ENCODE data around the gene TOR2A.

DNA sequence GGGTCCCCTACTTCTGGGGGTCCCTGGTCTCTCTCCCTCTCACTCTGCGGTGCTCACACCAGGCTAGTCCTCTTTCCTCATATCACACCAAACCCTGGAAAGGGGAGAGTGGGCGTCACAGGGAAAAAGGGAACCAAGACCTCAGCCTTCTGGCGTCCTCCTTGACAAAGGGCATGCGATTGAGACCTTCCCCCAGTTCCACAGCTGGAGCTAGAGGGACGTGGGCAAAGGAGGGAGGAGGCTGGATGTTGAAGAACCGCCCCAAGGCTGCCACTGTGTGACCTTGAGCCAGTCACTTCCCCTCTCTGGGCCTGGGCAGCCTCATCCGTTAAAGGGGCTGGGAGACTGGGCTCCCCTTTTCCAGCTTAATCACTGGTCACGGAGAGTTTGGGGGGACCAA lies 18.5 kb upstream of the TOR2A start:
- TF ChIP-seq, protein P1, sequence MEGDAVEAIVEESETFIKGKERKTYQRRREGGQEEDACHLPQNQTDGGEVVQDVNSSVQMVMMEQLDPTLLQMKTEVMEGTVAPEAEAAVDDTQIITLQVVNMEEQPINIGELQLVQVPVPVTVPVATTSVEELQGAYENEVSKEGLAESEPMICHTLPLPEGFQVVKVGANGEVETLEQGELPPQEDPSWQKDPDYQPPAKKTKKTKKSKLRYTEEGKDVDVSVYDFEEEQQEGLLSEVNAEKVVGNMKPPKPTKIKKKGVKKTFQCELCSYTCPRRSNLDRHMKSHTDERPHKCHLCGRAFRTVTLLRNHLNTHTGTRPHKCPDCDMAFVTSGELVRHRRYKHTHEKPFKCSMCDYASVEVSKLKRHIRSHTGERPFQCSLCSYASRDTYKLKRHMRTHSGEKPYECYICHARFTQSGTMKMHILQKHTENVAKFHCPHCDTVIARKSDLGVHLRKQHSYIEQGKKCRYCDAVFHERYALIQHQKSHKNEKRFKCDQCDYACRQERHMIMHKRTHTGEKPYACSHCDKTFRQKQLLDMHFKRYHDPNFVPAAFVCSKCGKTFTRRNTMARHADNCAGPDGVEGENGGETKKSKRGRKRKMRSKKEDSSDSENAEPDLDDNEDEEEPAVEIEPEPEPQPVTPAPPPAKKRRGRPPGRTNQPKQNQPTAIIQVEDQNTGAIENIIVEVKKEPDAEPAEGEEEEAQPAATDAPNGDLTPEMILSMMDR (IDR thresholded peaks at IDR 0.05): no peak
- no peak for TF ChIP-seq POLR2A (IDR thresholded peaks at IDR 0.05)

Measured in heart left ventricle (tissue), 13 donors.